Measurements from ENCODE around the gene TGFBR2. TPM values are rescaled to one million over a fixed set of nuclear protein-coding genes. Genes with fewer than 3 reads are reported as not detected.

TGFBR2 gene
- total RNA-seq, 1 experiment from 2014 or later = 22.5 TPM

- no peak overlapping the region for H2AFZ ChIP-seq (ENCODE audit: low read depth, low read length, poor library complexity, severe bottlenecking)
- no peaks in the 10 kb centered on the region; the same call in 1 of the 2 replicates for H4K20me1 ChIP-seq (ENCODE audit: insufficient read depth)
- POLR2A ChIA-PET = no interaction called here
- peaks cover 100% of the 10 kb centered on the region for H3K79me2 ChIP-seq (ENCODE audit: insufficient read depth, low read length)
- intact Hi-C loops (cut with micrococcal nuclease) = loop anchor here (10.0 kb wide), 1 partner anchor 578 kb away; no protein-coding TSS in a partner anchor
- RAD21 ChIA-PET (ENCODE audit: low non-redundant PET in 1 of 2, low total read pairs in 2 of 2, uncharacterized antibody in 2 of 2, unreplicated experiment in 2 of 2) = no interaction called here
- ATAC-seq = no peak
- no peaks in the 10 kb centered on the region for H3K9me3 ChIP-seq (ENCODE audit: control insufficient read depth in 1 of 2, insufficient read depth in 1 of 2, low read depth in 1 of 2, low read length in 2 of 2)
- peaks cover 95 to 100% of the 10 kb centered on the region in 2 experiments for H3K4me1 ChIP-seq (ENCODE audit: control insufficient read depth in 1 of 2, insufficient read depth in 2 of 2, low read length in 2 of 2)
- H3K27ac ChIP-seq (ENCODE audit: low read depth, low read length) = peak overlapping the region; percentile 95
- TSS peak; percentile 62 for BruUV-seq (replicated peaks)
- 0 out of 2 replicates have a peak overlapping the region, but pooled peaks have one; percentile 1 for H3K9ac ChIP-seq (ENCODE audit: low read length)
- no peak for TF ChIP-seq EZH2 (IDR thresholded peaks at IDR 0.05)
- no peak for TF ChIP-seq SIN3A (IDR thresholded peaks at IDR 0.05; ENCODE audit: low read depth)
- no peak for TF ChIP-seq EGR1 (IDR thresholded peaks at IDR 0.05; ENCODE audit: low read depth)
- TF ChIP-seq RAD21 (IDR thresholded peaks at IDR 0.05; ENCODE audit: low read depth) = no peak
- no peak for TF ChIP-seq ZBTB33 (IDR thresholded peaks at IDR 0.05; ENCODE audit: extremely low read depth, insufficient replicate concordance, low read length)
- TF ChIP-seq REST (IDR thresholded peaks at IDR 0.05; ENCODE audit: low read depth) = no peak
- no peak for TF ChIP-seq ELF1 (IDR thresholded peaks at IDR 0.05; ENCODE audit: borderline replicate concordance, low read depth)
- no peak for TF ChIP-seq CTCF (IDR thresholded peaks at IDR 0.05 in 2 of 3, conservative IDR thresholded peaks at IDR 0.05 in 1 of 3; ENCODE audit: borderline replicate concordance in 1 of 3, insufficient read depth in 1 of 3, low read depth in 2 of 3, low read length in 2 of 3)
- no peak for TF ChIP-seq POLR2AphosphoS5 (IDR thresholded peaks at IDR 0.05; ENCODE audit: low read depth, low read length)
- no peak for TF ChIP-seq ZFX (IDR thresholded peaks at IDR 0.05)
- no peak for TF ChIP-seq CBX3 (IDR thresholded peaks at IDR 0.05; ENCODE audit: low read depth)
- TF ChIP-seq JUND (IDR thresholded peaks at IDR 0.05) = no peak
- no peak for TF ChIP-seq YY1 (IDR thresholded peaks at IDR 0.05; ENCODE audit: extremely low read depth, insufficient replicate concordance, low read depth, low read length)
- no peak for TF ChIP-seq ATF3 (IDR thresholded peaks at IDR 0.05)
- TF ChIP-seq FOSL1 (IDR thresholded peaks at IDR 0.05; ENCODE audit: low read depth) = no peak
- no peak for DNase-seq (ENCODE audit: low read depth, low spot score)
- H3K4me3 ChIP-seq (replicated peaks in 1 of 2; ENCODE audit: low read depth in 1 of 2, low read length in 2 of 2) = no peak overlapping the region
- no peaks in the 10 kb centered on the region for H3K9me2 ChIP-seq (ENCODE audit: insufficient read depth)
- H3K4me2 ChIP-seq (ENCODE audit: low read length) = peak overlapping the region; percentile 61
- H3K27me3 ChIP-seq (ENCODE audit: insufficient read depth, low read length) = no peaks in the 10 kb centered on the region
- CTCF ChIA-PET = no interaction called here
- peaks cover 0 to 1% of the 10 kb centered on the region in 2 experiments; a peak in 2 of 4 replicates for H3K36me3 ChIP-seq (ENCODE audit: control insufficient read depth in 1 of 2, insufficient read depth in 2 of 2, low read length in 2 of 2)
These were observed 16.4 kb downstream of the TGFBR2 start for GRCh38 chr3:30622790-30623189.
